Measurements from ENCODE around the gene TFDP3.

Gene TFDP3

DNA sequence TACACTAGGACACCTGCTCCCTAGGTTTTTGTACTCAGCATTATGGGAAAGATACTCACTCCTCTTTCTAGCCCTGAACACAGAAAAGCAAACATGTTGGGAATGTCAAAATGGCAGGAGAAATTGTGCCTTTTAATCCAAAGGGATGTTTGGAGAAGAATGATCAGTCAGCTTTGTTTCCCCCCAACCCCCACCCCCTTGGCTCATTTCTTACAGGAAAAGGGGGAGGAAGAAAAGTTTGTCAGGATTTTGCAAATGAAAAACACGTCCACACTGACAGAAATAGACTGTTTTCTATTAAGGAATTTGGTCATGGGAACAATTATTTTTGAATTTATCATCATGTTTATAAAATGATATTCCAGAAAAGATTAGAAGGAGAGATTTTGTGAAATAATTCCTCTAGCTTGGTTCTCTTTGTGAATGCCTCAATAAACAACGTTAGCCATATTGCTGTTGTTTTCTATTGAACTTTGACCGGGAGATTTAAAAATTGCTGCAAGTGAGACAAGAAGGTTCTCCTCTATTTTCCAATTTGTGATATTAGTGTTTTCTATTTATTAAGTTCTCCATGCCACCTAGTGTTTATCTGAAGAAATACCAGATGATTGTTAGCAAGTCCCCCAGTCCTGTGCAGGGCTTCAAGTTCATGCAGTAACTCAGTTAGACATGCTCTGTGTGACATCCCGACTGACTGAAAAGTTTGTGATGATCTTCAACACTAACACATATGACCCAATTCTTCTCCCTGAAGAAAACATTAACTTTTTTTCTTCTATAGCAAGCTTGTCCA lies 31.3 kb upstream of the TFDP3 start:
- H3K4me3 ChIP-seq (ENCODE audit: low read length), result no peak overlapping the region
- DNase-seq (ENCODE audit: low read depth), result peak; percentile 1
- TF ChIP-seq, protein P1, sequence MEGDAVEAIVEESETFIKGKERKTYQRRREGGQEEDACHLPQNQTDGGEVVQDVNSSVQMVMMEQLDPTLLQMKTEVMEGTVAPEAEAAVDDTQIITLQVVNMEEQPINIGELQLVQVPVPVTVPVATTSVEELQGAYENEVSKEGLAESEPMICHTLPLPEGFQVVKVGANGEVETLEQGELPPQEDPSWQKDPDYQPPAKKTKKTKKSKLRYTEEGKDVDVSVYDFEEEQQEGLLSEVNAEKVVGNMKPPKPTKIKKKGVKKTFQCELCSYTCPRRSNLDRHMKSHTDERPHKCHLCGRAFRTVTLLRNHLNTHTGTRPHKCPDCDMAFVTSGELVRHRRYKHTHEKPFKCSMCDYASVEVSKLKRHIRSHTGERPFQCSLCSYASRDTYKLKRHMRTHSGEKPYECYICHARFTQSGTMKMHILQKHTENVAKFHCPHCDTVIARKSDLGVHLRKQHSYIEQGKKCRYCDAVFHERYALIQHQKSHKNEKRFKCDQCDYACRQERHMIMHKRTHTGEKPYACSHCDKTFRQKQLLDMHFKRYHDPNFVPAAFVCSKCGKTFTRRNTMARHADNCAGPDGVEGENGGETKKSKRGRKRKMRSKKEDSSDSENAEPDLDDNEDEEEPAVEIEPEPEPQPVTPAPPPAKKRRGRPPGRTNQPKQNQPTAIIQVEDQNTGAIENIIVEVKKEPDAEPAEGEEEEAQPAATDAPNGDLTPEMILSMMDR (conservative IDR thresholded peaks at IDR 0.05; ENCODE audit: low read length), result no peak

DNA sequence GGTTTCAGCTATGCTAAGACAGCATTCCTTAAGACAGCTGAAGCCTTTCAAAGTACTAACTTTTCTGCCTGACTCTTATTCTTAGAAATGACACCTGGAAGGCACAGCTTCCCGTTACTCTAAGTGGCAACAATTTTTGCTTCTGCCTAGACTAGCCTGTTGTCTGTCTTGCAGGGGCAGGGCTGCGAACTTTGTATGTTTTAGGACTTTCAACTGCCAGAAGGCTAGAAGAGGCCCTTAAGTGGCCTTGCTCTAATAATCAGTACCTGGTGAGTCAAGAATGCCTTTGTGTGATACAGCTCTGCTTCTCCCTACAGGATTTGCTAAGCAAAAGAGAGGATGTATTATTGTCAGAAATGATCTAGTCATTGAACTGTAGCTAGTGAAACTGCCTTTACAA lies 30.0 kb upstream of the TFDP3 start:
- no peak for DNase-seq (ENCODE audit: low read depth)
- H3K4me3 ChIP-seq (ENCODE audit: low read length), result no peak overlapping the region
- TF ChIP-seq, protein P1 (conservative IDR thresholded peaks at IDR 0.05; ENCODE audit: low read length), result no peak

DNA sequence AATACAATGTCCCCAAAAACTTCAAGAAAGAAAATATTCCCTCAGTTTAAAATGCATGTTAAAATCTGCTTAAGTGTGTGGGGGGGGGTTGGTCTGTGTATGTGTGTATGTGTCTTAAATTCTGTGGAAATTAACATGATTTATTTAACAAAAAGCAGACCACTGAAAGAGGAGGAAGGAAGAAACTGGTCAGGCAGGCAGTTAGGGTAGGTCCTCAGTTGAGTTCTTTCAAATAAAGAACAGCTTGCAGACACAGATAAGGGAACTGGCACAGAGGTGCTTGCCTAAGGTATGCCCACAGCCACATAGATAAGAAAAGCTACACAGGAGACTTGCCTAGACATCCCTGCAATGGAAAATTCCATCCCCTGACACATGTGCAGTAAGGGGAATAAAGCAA lies 28.8 kb upstream of the TFDP3 start:
- no peak overlapping the region for H3K4me3 ChIP-seq (ENCODE audit: low read length)
- no peak for DNase-seq (ENCODE audit: low read depth)
- TF ChIP-seq, protein P1 (conservative IDR thresholded peaks at IDR 0.05; ENCODE audit: low read length), result no peak

DNA sequence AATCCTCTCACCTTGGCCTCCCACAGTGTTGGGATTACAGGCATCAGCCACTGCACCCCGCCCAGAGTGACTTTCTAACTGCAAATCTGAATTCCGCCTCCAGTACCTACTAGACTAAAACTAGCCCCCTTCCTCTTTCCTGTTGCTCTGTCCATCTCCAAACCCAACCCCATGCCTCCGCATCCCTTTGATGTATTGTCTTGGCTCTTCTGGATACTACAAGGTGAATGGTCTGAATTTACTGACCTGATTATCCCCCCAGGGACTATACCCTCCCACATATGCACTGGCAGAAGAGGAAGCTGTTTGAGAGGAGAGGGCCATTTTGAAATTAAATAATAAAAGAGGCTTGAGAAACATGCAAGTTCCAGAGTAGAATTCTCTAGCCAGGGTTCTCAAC lies 17.7 kb upstream of the TFDP3 start:
- TF ChIP-seq, protein P1 (conservative IDR thresholded peaks at IDR 0.05; ENCODE audit: low read length), result no peak
- no peak for DNase-seq (ENCODE audit: low read depth)
- H3K4me3 ChIP-seq (ENCODE audit: low read length), result no peak overlapping the region

DNA sequence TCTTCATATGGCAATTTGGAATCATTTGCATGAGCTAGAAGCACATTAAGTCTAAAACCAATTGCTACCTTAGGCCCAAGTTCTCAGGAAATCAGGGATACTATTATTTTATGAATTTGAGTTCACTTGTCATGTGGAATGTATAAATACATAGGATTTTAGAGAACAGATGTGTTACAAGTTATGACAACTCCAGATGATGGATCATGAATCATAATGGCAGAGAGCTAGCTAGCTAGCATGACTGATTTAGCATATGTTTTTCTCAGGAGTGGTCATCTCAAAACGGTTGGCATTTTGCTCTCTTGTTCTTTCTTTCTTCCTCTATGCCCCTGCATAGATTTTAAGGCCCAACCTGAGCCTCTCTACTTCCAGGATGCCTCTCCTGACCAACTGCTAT lies 14.2 kb upstream of the TFDP3 start:
- no peak overlapping the region for H3K4me3 ChIP-seq (ENCODE audit: low read length)
- DNase-seq (ENCODE audit: low read depth), result no peak
- TF ChIP-seq, protein P1 (conservative IDR thresholded peaks at IDR 0.05; ENCODE audit: low read length), result no peak

DNA sequence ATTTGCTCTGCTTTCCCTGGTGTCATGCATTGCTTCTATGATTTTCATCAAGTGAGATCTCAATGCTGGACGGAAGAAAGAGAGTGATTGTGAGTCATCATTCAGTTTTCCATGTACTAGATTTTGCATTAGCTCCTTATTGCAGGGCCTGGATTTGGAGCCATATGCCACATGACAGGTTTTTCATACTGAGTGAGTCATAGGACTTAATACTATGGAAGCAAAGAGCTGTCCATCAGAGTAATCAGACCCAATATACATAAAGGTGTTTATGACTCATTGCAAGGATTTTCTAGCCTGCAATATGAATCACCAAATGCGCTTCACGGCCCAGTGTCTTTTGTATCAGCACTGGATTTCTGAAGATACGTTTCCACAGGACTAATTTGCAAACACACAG lies 11.2 kb upstream of the TFDP3 start:
- TF ChIP-seq, protein P1 (conservative IDR thresholded peaks at IDR 0.05; ENCODE audit: low read length), result no peak
- DNase-seq (ENCODE audit: low read depth), result no peak
- no peak overlapping the region for H3K4me3 ChIP-seq (ENCODE audit: low read length)

DNA sequence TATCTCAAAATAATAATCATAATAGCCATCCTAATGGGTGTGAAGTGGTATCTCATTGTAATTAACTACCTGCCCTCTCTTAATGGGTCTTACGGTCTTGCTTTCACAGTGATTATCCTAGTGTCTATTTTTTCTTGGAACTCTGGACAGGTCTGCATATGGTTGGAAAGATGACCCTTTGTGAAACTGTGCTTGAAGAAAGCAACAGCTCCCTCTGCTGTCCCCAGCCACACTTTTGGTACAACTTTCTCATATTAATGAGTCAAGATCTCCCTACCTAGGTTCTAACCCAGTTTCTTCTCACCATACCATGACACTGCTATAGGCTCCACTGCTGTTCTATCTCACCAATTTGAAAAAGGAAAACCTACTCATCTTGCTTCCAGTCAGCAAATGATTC lies 2.4 kb downstream of the TFDP3 start:
- DNase-seq (ENCODE audit: low read depth), result no peak
- TF ChIP-seq, protein P1 (conservative IDR thresholded peaks at IDR 0.05; ENCODE audit: low read length), result peak; percentile 29
- H3K4me3 ChIP-seq (ENCODE audit: low read length), result no peak overlapping the region

All from AG10803 (cell line).